ENCODE results near the gene TRPM3.
"Not testable (repeated sequence)": the region's sequence is repeated elsewhere in the genome, so short reads cannot be mapped to it uniquely, and the experiment has no call there.

The TRPM3 gene

GRCh38 chr9:70981312-70981711 lies 140.1 kb downstream of the TRPM3 start:
- Mint-ChIP-seq H3K27me3 (ENCODE audit: low read depth) (no peaks in the 10 kb centered on the region), H3K27ac (no peak overlapping the region), H3K36me3 (ENCODE audit: low read depth) (no peaks in the 10 kb centered on the region), H3K9me3 (peaks cover 8% of the 10 kb centered on the region), H3K4me3 (no peak overlapping the region), H3K4me1 (no peaks in the 10 kb centered on the region)
- no peak for TF ChIP-seq CTCF (IDR thresholded peaks at IDR 0.05; ENCODE audit: unreplicated experiment in 3 of 3)

DNA sequence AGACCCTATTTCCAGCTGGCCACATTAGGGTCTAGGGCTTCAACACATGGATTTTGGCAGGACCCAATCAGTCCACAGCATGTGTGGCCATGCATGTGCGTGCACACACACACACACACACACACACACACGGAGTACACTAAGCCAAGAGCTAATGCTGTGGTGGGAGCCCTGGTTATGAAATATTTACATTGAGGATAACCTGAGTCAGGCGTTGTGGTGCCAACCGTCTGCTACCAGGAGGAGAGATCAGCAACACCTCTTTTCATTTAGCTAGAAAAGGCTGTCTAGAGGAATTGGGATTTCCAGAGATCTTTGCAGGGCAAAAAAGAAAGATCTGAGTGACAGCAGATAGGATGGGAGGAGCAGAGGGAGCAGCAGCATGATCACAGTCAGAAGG lies 141.5 kb downstream of the TRPM3 start:
- peak overlapping the region in 1 of 3 experiments; percentile 32 for H3K27ac Mint-ChIP-seq
- H3K4me3 Mint-ChIP-seq, result no peak overlapping the region
- TF ChIP-seq CTCF (IDR thresholded peaks at IDR 0.05; ENCODE audit: unreplicated experiment in 3 of 3), result no peak
- H3K4me1 Mint-ChIP-seq, result no peaks in the 10 kb centered on the region
- H3K9me3 Mint-ChIP-seq, result peaks cover 8% of the 10 kb centered on the region
- H3K36me3 Mint-ChIP-seq (ENCODE audit: low read depth), result no peaks in the 10 kb centered on the region
- H3K27me3 Mint-ChIP-seq (ENCODE audit: low read depth), result no peaks in the 10 kb centered on the region

DNA sequence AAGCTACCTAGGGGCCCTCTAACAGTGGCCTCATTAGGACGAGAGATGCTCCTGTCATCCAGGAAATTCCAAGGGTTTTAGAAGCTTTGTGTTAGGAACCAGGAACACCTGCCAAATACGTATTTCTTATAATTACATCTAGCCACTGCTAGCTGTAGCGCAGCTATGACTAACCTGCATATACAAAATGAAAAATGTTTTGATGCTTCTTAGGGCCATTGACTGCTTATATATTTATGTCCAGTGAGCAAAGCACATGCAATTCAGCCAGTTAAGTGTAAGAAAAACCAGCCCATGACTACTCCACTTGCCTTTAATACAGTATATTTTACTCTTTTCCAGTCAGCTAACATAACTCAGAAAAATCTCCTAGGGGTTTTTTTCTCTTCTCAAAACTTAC lies 143.3 kb downstream of the TRPM3 start:
- Mint-ChIP-seq H3K4me3 (no peak overlapping the region), H3K27me3 (ENCODE audit: low read depth) (no peaks in the 10 kb centered on the region), H3K27ac (no peak overlapping the region), H3K36me3 (ENCODE audit: low read depth) (no peaks in the 10 kb centered on the region), H3K9me3 (peaks cover 3% of the 10 kb centered on the region), H3K4me1 (no peaks in the 10 kb centered on the region)
- no peak for TF ChIP-seq CTCF (IDR thresholded peaks at IDR 0.05; ENCODE audit: unreplicated experiment in 3 of 3)

DNA sequence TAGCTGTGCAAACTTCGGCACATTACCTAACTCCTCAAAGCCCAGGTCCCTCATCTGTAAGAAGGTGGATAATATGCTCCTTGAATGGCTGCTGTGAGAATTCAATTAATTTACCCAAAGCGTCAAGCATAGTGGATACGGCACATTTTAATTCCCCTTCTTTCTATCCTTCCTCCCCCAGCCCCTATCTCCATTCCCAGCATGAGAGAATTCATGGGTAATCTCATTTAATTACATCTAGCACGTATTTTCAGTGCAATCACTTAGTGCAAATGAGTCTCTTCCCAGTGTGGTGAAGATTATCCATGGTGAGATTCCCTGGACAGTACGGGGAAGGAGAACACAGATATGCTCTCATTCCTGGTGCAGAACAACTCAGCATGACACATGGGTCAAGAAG lies 145.6 kb downstream of the TRPM3 start:
- no peak overlapping the region for H3K4me3 Mint-ChIP-seq

DNA sequence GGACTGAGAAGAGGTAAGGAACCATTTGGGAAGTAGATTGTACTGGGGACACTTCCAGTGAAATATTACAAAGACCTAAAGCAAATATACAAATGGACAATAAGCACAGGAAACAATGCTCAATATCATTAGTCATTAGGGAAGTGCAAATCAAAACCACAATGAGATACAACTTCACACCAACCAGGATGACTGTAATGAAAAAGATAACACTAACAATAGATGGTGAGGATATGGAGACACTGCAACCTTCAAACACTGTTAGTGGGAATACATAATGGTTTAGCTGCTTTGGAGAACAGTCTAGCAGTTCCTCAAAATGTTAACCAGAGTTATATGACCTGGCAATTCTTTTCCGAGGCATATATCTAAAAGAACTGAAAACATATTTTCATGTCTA lies 149.7 kb downstream of the TRPM3 start:
- no peak for TF ChIP-seq CTCF (IDR thresholded peaks at IDR 0.05; ENCODE audit: unreplicated experiment in 3 of 3)
- H3K9me3 Mint-ChIP-seq, result no peaks in the 10 kb centered on the region
- H3K4me3 Mint-ChIP-seq, result no peak overlapping the region
- H3K4me1 Mint-ChIP-seq, result no peaks in the 10 kb centered on the region
- H3K36me3 Mint-ChIP-seq (ENCODE audit: low read depth), result no peaks in the 10 kb centered on the region
- no peaks in the 10 kb centered on the region for H3K27me3 Mint-ChIP-seq (ENCODE audit: low read depth)
- no peak overlapping the region for H3K27ac Mint-ChIP-seq

More for the DNA sequence above, 145.6 kb downstream of the TRPM3 start:
- Mint-ChIP-seq H3K36me3 (ENCODE audit: low read depth) (no peaks in the 10 kb centered on the region), H3K4me1 (no peaks in the 10 kb centered on the region), H3K27me3 (ENCODE audit: low read depth) (no peaks in the 10 kb centered on the region), H3K9me3 (no peaks in the 10 kb centered on the region), H3K27ac (no peak overlapping the region)
- TF ChIP-seq CTCF (IDR thresholded peaks at IDR 0.05; ENCODE audit: unreplicated experiment in 3 of 3), result no peak

DNA sequence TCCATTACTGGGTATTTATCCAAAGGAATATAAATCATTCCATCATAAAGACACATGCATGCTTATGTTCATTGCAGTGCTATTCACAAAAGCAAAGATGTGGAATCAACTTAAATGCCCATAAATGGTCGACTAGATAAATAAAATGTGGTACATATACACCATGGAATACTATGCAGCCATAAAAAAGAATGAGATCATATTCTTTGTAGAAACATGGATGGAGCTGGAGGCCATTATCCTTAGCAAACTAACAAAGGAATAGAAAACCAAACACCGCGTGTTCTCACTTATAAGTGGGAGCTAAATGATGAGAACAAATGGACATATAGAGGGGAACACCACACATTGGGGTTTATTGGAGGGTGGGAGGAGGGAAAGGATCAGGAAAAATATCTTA lies 155.0 kb downstream of the TRPM3 start:
- H3K4me1 Mint-ChIP-seq; H3K4me3 Mint-ChIP-seq; H3K36me3 Mint-ChIP-seq (ENCODE audit: low read depth); H3K27me3 Mint-ChIP-seq (ENCODE audit: low read depth); H3K27ac Mint-ChIP-seq; H3K9me3 Mint-ChIP-seq: not testable (repeated sequence)

Measured in nephron (organoid).